ENCODE data around the gene AEBP2. TPM values are rescaled to one million over a fixed set of nuclear protein-coding genes. Genes with fewer than 3 reads are reported as not detected.

The AEBP2 gene
- total and polyA plus RNA-seq, 2 donors: 21.2 to 33.0 TPM

DNA sequence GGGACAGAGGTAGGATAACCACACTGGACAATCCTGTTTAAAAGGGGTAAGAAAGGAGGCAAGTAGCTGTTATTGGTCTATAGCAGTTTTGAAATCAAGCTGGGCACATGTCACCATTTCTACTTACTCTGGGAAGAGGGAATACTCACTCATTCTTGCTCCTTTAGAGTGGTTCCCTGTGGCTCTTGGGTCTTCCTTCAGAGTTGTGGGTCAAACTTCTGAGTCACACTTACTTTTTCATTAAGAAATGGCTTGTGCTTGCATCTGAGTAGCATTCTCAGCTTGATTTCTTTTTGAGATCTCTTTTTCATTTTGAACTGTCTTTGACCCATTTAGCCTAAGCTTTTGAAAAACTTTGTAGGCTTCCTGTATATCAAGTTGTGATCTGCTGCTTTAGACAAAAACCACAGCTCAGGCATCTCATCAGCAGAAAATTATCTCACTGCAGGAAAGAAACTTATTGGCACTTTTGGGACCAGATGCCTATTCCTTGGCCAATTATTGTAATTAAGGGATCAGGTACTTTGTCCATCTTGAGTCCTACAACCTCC, 122.2 kb downstream of the AEBP2 start:
- Histone ChIP-seq H3K27ac (ENCODE audit: low read depth in 1 of 2, low read length in 1 of 2) (no peak overlapping the region), H3K4me1 (ENCODE audit: control insufficient read depth in 2 of 2, insufficient read depth in 2 of 2, low read length in 2 of 2) (no peaks in the 10 kb centered on the region), H3K27me3 (ENCODE audit: control insufficient read depth in 2 of 2, insufficient read depth in 1 of 2, low read length in 1 of 2) (no peaks in the 10 kb centered on the region), H3K36me3 (ENCODE audit: control insufficient read depth in 2 of 2, insufficient read depth in 2 of 2, low read length in 1 of 2) (no peaks in the 10 kb centered on the region), H3K4me3 (ENCODE audit: low read length in 2 of 2) (no peak overlapping the region), H3K9me3 (ENCODE audit: control insufficient read depth in 2 of 2, insufficient read depth in 1 of 2, low read length in 1 of 2) (no peaks in the 10 kb centered on the region)
- peak in 1 of 9 donors; percentile 28 for DNase-seq (ENCODE audit: low read depth in 6 of 9, low spot score in 9 of 9)

Data from thymus (tissue), 11 donors.